Stimulated activated CD4-positive, alpha-beta T cell treated with anti-CD3 and anti-CD28 coated beads, Interleukin-1b, Interleukin-23, amount 100 ng/mL, for 48 hours (primary cell): ENCODE data around the gene LIG1.
A peak's percentile ranks its signal among the peaks of the same experiment; 100 is the strongest.

Source experiments
- DNase-seq: peaks from one replicate; pipeline ENCODE4 v3.0.0-alpha.2; 2020

LIG1 gene

DNA sequence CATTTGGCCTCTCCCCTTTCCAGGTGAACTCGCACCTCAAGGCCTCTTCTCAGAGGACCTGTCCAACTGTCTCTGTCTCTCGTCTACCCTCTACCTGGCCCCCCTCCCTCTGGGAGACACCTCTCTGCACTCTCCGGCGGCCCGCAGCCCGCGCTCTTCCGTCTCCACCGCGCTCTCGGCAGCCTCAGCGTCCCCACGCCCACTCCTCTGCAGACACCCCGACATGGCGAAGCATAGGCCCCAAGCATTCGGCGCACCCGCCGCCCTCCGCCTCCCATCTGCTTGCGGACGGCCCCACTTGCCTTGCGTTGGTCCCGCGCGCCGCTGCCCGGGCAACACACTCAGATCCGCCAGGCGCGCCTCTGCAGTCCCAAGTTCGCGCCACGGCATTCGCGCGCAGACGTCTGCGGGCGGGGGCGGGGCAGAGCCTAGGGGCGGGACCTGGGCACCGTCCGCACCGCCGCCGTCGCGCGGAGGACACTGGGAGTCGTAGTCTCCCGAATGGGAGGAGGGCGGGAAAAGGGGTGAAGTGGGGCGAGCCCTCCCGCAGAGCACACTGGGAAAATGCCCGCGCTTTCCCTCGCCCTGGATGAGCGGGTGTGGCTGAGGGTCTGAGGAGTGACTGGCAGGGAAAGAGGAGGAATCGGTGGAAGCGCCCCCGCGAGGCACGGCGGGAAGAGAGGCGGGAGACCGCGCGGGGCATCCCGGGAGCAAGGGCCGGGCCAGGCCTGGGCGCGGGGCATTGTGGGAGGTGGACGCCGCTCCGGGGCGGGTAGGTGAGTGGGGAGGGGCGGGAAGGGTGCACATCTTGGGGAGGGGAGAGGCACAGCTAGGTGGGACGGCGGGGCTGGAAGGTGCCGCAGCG, at the start of gene LIG1, which contains the start of gene ZSWIM9:
LIG1 (minus strand) TSS at position 406 of the 865 bp plus-strand sequence. CDS start 4,778 bp downstream, outside the sequence.
ZSWIM9 (plus strand) TSS at position 742 of the 865 bp plus-strand sequence. CDS start 1,123 bp downstream, outside the sequence.
- peak; percentile 92 for DNase-seq

GRCh38 chr19:48218997-48219396, 48.9 kb upstream of the LIG1 start:
- DNase-seq = no peak

DNA sequence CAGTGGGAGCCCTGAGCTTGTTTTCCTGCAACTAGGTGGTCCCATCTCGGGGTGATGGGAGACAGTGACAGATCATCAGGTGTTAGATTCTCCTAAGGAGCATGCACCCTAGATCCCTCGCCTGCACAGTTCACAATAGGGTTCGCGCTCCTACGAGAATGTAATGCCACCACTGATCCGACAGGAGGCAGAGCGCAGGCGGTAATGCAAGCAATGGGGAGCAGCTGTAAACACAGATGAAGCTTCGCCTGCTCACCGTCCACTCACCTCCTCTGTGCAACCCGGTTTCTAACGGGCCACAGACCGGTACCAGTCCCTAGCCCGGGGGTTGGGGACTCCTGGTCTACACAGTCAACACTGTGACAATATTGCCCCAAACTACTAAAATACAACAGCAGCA, 46.8 kb upstream of the LIG1 start:
- no peak for DNase-seq

GRCh38 chr19:48213959-48214358, 43.8 kb upstream of the LIG1 start:
- DNase-seq = no peak

- DNase-seq = no peak
Measured at GRCh38 chr19:48210005-48210404, 39.9 kb upstream of the LIG1 start.

- DNase-seq = no peak
Measured at GRCh38 chr19:48206397-48207093, 36.4 kb upstream of the LIG1 start.

DNA sequence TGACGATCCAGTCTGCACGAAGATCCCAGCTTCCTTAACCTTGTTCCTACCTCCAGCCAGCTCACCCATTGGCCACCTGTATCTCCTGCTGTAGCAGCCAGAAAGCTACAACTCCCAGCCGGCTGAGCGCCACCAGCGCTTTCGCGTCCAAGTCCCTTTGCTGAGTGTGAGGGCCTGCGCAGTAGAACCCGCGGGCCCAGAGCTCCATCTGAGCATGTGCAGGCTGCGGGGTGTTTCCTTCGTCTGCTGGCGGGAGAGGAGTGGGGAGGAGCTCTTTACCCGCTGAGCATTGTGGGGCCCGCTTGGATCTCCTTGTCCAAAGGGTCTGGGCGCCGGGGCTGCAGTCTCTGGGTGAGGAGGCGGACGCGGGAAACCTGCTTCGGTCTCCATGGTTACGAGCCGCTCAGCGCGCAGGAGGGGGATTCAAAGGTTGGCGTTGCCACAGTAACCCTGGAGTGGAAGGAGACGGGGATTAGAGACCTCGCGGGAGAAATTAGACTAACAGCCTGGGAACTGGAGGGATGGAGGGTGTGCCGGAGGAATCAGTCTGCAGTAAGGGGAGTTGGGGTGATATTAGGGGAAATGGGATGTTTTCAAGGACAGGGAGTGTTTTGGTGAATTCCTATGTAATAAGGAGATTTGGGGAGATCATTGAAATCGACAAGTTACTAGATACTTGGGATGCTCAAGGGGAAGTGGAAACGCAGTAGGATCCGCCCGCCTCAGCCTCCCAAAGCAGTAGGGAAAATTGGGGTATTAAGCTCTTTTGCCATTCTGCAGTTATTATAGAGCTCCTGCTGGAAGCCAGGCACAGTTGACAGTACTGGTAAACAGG, 33.9 kb upstream of the LIG1 start:
- DNase-seq = peak; percentile 96

DNA sequence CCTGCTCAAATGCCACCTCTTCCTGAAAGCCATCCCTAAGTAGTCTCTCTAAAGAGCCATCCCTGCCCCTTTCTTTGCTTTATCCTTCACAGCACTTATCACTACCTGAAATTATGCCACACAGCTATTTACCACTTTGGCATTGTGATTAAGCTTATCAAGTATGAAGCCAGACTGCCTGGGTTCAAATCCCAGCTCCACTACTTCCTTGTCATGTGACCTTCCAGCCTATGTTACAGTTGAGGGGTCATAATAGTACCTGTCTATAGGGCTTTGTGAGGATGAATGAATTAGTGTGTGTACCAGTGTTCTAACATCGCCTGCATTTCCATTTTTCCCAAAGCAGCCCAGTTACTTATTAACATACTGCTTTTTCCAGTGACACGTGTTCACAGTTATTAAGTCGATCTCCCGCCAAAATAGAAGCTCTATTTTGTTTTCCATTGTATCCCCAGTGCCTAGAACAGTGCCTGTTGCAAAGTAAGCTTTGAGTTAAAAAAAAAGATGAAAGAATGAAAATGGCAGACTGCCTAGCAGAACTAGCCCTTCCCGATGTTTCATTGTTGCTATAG, 33.2 kb upstream of the LIG1 start:
- peak; percentile 22 for DNase-seq

DNA sequence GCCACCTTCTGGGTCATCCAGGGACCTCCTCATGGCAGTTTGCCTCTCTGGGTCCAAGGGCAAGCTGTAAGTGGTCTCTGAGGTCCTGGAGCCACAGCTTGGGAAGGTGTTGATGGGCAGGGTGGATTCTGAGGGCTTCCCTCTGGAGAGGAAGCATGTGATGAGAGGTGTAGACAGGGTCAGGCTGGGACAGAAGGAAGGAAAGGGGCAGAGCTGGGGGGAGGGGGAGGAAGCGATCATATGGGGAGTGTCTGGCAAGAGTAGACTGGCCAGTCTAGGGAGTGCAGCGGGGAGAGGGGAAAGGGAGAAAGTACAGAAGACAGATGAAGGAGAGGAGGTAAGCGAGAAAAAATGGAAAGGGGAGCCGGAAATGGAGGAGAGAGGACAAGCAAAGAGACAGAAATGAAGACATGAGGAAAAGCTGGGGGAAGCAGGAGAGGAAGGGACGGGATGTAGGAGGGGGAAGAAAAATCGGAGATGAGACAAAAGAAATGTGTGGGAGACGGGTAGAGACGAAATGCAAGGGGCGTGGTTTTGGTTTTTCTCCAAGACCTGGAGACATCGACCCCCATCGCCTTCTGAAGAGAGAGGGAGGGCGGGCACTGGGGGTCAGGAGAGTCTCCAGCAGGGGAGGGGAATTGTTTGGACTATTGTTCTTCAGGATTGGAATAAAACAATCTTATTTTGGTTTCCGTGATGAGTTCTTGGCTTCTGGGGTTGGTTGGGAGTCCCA, 27.0 kb upstream of the LIG1 start:
- DNase-seq = no peak

GRCh38 chr19:48196321-48196763, 26.2 kb upstream of the LIG1 start:
- no peak for DNase-seq

GRCh38 chr19:48194844-48195830, 25.0 kb upstream of the LIG1 start:
- DNase-seq = no peak

DNA sequence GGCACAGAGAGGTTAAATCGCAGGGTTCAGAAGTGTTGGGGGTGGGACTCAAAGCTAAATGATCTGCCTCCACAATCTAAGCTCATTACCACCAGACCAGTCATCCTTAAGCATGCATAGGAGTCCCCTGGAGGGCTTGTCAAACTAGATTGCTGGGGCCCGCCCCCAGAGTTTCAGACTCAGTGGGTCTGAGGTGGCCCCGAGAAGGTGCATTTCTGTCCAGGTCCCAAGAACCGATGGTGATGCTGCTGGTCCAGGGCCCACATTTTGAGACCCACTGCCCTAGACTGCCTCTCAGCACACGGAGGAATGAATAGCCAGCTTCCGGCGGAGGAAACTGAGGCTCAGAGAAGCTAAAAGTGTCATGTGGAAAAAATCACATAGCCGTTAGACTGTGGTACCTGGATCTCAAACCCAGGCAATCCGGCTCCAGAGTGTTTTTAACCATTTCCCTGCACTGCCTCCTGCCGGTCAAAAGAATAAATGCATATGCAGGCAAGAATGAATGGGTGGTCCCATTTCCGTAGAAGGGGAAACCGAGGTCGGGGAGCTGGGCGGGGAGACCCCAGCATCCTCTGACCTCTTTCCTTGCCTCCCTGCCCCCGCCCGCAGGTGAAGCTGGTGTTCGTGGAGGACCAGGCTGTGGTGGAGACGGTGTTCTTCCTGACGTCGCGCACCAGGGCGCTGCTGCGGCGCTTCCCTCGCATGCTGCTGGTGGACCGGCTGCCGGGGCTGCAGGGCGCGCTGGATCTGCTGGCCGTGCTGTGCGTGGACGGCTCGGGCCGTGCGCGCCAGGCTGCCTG, 24.1 kb upstream of the LIG1 start:
- peak; percentile 12 for DNase-seq

DNA sequence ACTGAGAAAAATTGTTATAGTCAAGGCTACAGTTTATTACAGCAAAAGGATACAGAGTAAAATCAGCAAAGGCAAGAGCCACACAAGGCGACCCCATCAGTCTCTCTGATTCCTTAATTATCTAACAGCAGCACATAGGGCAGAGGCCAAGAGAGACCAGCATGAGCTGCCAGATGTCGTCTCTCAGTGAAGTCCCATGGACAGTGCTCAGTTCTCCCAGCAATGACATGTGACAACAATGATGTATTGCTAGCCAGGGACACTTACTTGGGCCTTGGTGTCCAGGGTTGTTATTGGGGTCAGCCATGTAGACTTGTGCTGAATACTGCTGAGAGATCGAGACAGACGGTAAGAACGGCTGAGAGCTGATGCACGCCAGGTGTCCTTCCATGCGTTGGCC, 22.6 kb upstream of the LIG1 start:
- no peak for DNase-seq

DNA sequence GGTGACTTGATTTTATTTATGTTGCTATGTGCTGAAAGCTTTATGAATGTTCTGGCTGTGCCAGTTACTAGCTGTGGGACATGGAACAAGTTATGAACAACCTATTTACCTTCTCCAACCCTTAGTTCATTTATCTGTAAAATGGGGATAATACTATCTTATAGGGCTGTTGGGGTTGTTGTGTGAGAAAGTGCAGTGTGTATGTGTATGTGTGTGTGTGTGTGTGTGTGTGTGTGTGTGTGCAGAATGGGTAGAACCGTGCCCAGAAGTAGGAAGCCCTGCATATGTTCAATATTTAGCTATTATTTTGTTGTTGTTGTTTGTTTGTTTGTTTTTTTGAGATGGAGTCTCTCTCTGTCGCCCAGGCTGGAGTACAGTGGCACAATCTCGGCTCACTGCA, 20.7 kb upstream of the LIG1 start:
- DNase-seq = no peak

DNA sequence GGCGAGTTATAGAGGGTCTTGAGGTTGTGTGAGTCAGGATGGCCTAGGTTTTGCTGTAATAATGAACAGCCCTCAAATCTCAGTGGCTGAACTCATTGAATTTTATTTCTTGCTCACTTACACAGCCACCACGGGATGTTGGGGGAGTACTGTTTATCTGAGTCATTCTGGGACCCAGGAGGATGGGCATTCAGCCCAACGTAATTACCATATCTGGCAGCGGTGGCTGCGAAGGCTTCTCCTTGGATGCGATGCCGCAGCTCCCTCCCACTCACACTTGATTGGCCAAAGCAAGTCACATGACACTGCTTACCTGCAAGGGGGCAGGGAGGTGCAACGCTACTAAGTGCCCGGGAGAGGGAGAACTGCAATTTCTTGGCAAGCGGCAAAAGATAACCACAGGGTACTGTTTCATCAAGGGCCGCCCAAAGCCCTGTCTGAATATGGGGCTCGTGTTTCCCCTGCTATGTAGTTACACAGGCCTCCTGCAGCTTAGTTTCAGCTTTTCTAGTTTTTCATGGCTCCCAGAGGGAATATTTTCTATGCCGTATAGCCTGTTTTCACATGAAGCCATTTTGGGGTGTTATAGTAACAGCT, 20.2 kb upstream of the LIG1 start:
- peak; percentile 48 for DNase-seq

DNA sequence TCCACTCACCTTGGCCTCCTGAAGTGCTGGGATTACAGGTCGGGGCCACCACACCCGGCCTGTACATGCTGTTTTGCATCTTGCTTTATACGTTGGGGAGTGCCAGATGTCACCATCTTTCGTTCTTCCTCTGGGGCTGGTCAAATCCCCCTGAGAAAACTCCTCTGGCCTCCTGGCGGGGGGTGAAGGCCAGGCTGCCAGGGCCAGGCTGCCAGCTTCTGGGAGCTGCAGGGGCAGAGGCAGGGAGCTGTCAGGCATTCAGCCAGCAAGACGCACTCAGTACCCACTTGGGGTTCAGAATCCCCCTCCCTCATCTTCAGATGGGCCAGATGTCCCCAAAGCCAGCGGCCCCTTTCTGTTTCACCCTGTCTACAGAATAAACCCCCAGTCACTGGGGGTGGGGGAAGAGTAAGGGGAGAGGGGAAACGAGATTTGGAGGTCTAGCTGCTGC, 16.4 kb upstream of the LIG1 start:
- DNase-seq = no peak

DNA sequence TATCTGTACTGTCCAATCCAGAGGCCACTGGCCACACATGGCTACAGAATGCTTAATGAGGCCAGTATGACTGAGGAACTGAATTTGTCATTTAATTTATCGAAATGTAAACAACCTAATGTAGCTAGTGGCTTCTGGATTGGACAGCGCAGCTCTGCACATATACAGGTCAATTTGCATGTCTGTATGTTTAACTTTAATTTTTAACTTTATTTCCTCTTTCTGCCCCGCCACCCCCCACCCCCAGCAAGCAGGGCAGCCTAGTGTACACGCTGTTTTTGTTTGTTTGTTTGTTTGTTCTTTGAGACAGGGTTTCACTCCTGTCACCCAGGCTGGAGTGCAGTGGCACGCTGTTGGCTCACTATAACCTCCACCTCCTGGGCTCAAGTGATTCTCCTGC, 15.9 kb upstream of the LIG1 start:
- DNase-seq = no peak

DNA sequence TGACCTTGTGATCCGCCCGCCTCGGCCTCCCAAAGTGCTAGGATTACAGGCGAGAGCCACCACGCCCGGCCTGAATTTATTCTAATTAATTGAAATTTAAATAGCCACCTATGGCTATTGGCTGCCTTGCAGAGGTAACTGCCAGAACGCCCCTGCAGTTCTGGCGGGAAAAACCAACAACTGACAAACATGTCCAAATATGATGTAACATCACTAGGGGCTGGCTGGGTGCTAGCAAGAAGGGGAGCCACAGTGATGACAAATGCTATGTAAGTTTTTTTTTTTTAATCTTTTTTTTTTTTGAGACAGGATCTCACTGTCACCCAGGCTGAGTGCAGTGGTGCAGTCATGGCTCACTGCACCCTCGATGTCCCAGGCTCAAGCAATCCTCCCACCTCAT, 13.2 kb upstream of the LIG1 start:
- DNase-seq = no peak

DNA sequence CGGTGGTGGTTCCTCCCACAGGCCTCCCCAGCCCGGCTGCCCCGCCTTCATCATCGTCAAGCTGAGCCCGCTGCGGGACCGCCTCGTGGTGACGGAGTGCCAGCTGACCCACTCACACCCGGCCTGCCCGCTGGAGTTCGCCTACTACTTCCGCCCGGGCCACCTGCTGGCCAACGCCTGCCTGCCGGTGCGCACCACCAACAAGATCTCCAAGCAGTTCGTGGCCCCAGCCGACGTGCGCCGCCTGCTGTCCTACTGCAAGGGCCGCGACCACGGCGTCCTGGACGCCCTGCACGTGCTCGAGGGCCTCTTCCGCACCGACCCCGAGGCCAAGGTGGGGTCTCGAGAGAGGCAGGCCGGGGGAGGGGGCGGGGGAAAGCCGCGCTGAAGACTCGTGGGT, 12.3 kb upstream of the LIG1 start:
- no peak for DNase-seq
